NCI-H524 treated with DMSO at 0.1 percent for 48 hours (cell line): ENCODE data around the gene KCNK1.

Source experiments
- DNase-seq: peaks from one replicate; lab custom pipeline; 2025; lab: John Stamatoyannopoulos, UW

KCNK1 gene

GRCh38 chr1:233704898-233705723, 91.2 kb downstream of the KCNK1 start:
- no peak for DNase-seq

- DNase-seq: peak; percentile 80
Measured at GRCh38 chr1:233707153-233707879, 93.4 kb downstream of the KCNK1 start.

DNA sequence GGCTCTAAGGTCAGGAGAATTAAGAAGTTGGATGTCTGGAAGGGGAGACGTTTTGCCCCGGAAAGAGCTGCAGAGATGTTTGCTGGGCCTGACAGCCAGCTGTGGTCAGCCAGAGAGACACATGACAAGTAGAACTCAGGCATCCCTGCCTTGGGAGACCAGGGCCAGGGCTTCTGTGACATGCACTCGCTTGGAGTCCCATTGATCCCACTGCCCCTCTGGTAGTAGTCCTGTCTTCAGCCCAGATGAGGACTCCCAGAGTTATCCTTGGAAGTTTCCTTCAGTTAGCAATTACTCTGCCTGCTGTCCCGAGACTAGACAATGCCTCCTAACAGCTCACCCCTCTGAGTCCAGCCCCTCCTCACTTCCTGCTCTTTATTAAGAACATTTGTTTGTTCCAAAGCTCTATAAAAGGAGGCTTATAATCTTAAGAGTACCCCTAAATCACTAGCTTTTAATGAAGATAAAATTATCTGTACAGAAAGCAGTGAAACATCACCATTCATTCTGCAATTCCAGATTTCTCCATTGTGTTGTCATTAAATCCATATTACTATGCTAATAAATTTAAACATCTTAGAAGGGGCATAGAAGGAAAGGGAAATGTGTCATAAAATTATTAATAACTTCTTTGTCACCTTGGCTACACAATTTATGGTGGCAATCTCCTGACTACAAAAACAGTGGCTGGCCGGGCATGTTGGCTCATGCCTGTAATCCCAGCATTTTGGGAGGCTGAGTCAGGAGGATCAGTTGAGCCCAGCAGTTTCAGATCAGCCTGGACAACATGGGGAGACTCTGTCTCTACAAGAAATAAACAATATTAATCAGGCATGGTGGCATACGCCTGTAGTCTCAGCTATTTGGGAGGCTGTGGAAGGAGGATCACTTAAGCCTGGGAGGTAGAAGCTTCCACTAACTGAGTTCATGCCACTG, 94.2 kb downstream of the KCNK1 start:
- no peak for DNase-seq

GRCh38 chr1:233710031-233710430, 96.1 kb downstream of the KCNK1 start:
- no peak for DNase-seq

DNA sequence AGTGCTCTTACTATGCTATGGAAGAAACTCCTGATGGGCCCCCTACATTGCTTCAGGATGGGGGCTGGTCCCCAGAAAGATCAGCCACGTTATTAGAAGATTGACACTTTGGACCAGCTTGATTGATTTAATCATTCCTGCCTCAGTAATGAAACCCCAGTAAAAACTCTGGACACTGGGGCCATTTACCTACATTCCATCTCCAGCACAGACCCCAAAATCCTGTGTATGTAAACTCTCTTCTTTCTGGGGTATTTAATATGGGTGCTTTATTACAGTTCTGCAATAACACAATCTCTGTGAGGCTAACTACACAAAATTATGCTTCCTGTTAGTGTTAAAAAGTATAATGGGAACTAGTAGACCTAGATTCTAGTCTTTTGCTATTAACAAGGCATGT, 96.6 kb downstream of the KCNK1 start:
- no peak for DNase-seq

- DNase-seq: no peak
Measured at GRCh38 chr1:233714631-233715217, 100.8 kb downstream of the KCNK1 start.

GRCh38 chr1:233718057-233718456, 104.2 kb downstream of the KCNK1 start:
- DNase-seq: no peak

DNA sequence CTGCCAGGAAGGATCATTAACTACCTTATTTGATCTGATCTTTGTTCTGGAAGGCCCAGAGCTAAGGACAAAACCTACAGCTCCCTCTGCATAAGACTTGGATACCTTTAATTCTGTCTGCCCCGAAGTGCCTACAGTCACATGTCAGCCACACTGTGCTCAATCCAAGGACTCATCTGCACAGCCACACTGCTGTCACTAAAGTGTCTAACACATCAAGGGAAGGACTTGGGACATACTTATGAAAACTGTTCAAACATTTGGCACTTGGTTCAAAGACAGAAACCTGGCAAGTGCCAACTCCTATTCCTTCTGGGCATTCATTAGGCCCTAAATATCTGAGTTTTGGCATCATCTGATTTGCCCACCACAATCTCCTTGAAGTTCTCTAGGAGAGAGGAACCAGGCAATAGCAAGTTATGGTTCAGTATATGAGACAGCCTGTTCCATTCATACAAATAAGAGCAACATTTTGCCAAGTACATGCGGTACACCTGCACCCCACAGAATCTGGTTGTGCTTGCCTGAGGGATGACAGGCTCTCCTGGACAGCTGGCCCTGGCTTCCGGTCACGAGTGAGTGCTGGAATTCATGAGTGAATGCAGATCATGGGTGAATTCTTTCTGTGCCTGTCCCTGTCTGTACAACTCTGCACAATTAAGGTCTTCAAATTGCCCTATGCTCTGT, 105.9 kb downstream of the KCNK1 start:
- DNase-seq: no peak

- no peak for DNase-seq
Measured at GRCh38 chr1:233721004-233721595, 107.2 kb downstream of the KCNK1 start.
